HG03558 (cell line): ENCODE data around the gene LONRF2.

Source experiments
- ATAC-seq: cut with Tn5 transposase; IDR thresholded peaks from one replicate; pipeline ENCODE4 v1.9.1; 2021; ENCODE audit warnings: moderate number of reproducible peaks; ENCODE audit not compliant: unreplicated experiment; ENCODE audit errors: extremely low read depth

Gene LONRF2

GRCh38 chr2:100302585-100302892 lies 19.8 kb downstream of the LONRF2 start:
- no peak for ATAC-seq

- ATAC-seq = no peak
Measured at GRCh38 chr2:100301881-100302584, 20.3 kb downstream of the LONRF2 start.

- no peak for ATAC-seq
Measured at GRCh38 chr2:100299548-100299947, 22.8 kb downstream of the LONRF2 start.

- ATAC-seq = no peak
Measured at GRCh38 chr2:100297511-100297910, 24.8 kb downstream of the LONRF2 start.

GRCh38 chr2:100294162-100294497 lies 28.2 kb downstream of the LONRF2 start:
- no peak for ATAC-seq

- no peak for ATAC-seq
Measured at GRCh38 chr2:100293341-100294161, 28.8 kb downstream of the LONRF2 start.

- ATAC-seq = no peak
Measured at GRCh38 chr2:100292022-100292580, 30.2 kb downstream of the LONRF2 start.

- no peak for ATAC-seq
Measured at GRCh38 chr2:100291152-100291970, 30.9 kb downstream of the LONRF2 start.

GRCh38 chr2:100290718-100291151 lies 31.6 kb downstream of the LONRF2 start:
- no peak for ATAC-seq

- no peak for ATAC-seq
Measured at GRCh38 chr2:100289020-100289419, 33.3 kb downstream of the LONRF2 start.

GRCh38 chr2:100286318-100286717 lies 36.0 kb downstream of the LONRF2 start:
- no peak for ATAC-seq

GRCh38 chr2:100285691-100286090 lies 36.6 kb downstream of the LONRF2 start:
- no peak for ATAC-seq

- ATAC-seq = no peak
Measured at GRCh38 chr2:100285011-100285410, 37.3 kb downstream of the LONRF2 start.

- no peak for ATAC-seq
Measured at GRCh38 chr2:100283724-100284501, 38.4 kb downstream of the LONRF2 start.

- no peak for ATAC-seq
Measured at GRCh38 chr2:100281521-100282438, 40.5 kb downstream of the LONRF2 start.

- no peak for ATAC-seq
Measured at GRCh38 chr2:100279586-100280534, 42.4 kb downstream of the LONRF2 start.

GRCh38 chr2:100278986-100279385 lies 43.3 kb downstream of the LONRF2 start:
- no peak for ATAC-seq

GRCh38 chr2:100278501-100278900 lies 43.8 kb downstream of the LONRF2 start:
- no peak for ATAC-seq
